Ectodermal cell (in vitro differentiated cells): ENCODE results near the gene MSRB1.
"Not testable (repeated sequence)": the region's sequence is repeated elsewhere in the genome, so short reads cannot be mapped to it uniquely, and the experiment has no call there.

Source experiments
- H3K27ac ChIP-seq: 2 replicates; pipeline ENCODE4 v1.7.0; 2013; ENCODE audit warnings: mild to moderate bottlenecking, low read depth, low read length; ENCODE audit not compliant: insufficient read depth, poor library complexity, severe bottlenecking
- H3K27me3 ChIP-seq: 2 replicates; pipeline ENCODE4 v1.7.0; 2013; ENCODE audit warnings: mild to moderate bottlenecking, low read length; ENCODE audit not compliant: insufficient read depth, control insufficient read depth, poor library complexity, severe bottlenecking
- H3K36me3 ChIP-seq: one replicate; pipeline ENCODE4 v1.7.0; 2013; ENCODE audit warnings: low read length; ENCODE audit not compliant: control insufficient read depth, insufficient read depth
- H3K4me1 ChIP-seq: one replicate; pipeline ENCODE4 v1.7.0; 2013; ENCODE audit warnings: low read length; ENCODE audit not compliant: control insufficient read depth, insufficient read depth
- H3K4me3 ChIP-seq: 2 replicates; pipeline ENCODE4 v1.7.0; 2013; ENCODE audit warnings: low read depth, low read length, control low read depth; ENCODE audit not compliant: insufficient read depth
- H3K9me3 ChIP-seq: 2 replicates; pipeline ENCODE4 v1.7.0; 2013; ENCODE audit warnings: mild to moderate bottlenecking, low read length, moderate library complexity; ENCODE audit not compliant: control insufficient read depth
- WGBS, 2 experiments: methylation state at CpG; one replicate each; pipeline ENCODE4 v1.1.7; 2013; ENCODE audit warnings: missing lambda C conversion rate in 2 of 2; 5-methylcytosine and 5-hydroxymethylcytosine counted together

Gene MSRB1

GRCh38 chr16:1968146-1968953, 25.4 kb upstream of the MSRB1 start:
- WGBS, 2 experiments: 91 to 94% methylated on average over 41 of the region's 41 CpGs
- Histone ChIP-seq H3K4me3 (no peak overlapping the region), H3K27me3 (no peaks in the 10 kb centered on the region), H3K27ac (no peak overlapping the region), H3K9me3 (no peaks in the 10 kb centered on the region), H3K36me3 (no peaks in the 10 kb centered on the region), H3K4me1 (peaks cover 14% of the 10 kb centered on the region)

GRCh38 chr16:1966460-1966859, 23.5 kb upstream of the MSRB1 start, which contains the start of gene RNF151:
Gene RNF151 (plus strand): TSS chr16:1966856. CDS start chr16:1966882, 26 bp downstream.
- H3K4me3 ChIP-seq: peak within 1 kb of the TSS; percentile 90
- H3K27me3 ChIP-seq: no peaks in the 10 kb centered on the region
- H3K27ac ChIP-seq: no peak within 1 kb of the TSS
- 93 to 94% methylated on average over 6 of the region's 6 CpGs for WGBS, 2 experiments
- peaks cover 5% of the 10 kb centered on the region for H3K36me3 ChIP-seq
- H3K4me1 ChIP-seq: peaks cover 16% of the 10 kb centered on the region
- H3K9me3 ChIP-seq: no peaks in the 10 kb centered on the region

GRCh38 chr16:1965396-1966001, 22.5 kb upstream of the MSRB1 start:
- peaks cover 24% of the 10 kb centered on the region for H3K4me1 ChIP-seq
- no peaks in the 10 kb centered on the region for H3K9me3 ChIP-seq
- peak overlapping the region; percentile 77 for H3K27ac ChIP-seq
- peak overlapping the region; percentile 90 for H3K4me3 ChIP-seq
- no peaks in the 10 kb centered on the region for H3K27me3 ChIP-seq
- WGBS, 2 experiments: 26 to 27% methylated on average over 24 of the region's 24 CpGs
- H3K36me3 ChIP-seq: peaks cover 5% of the 10 kb centered on the region

DNA sequence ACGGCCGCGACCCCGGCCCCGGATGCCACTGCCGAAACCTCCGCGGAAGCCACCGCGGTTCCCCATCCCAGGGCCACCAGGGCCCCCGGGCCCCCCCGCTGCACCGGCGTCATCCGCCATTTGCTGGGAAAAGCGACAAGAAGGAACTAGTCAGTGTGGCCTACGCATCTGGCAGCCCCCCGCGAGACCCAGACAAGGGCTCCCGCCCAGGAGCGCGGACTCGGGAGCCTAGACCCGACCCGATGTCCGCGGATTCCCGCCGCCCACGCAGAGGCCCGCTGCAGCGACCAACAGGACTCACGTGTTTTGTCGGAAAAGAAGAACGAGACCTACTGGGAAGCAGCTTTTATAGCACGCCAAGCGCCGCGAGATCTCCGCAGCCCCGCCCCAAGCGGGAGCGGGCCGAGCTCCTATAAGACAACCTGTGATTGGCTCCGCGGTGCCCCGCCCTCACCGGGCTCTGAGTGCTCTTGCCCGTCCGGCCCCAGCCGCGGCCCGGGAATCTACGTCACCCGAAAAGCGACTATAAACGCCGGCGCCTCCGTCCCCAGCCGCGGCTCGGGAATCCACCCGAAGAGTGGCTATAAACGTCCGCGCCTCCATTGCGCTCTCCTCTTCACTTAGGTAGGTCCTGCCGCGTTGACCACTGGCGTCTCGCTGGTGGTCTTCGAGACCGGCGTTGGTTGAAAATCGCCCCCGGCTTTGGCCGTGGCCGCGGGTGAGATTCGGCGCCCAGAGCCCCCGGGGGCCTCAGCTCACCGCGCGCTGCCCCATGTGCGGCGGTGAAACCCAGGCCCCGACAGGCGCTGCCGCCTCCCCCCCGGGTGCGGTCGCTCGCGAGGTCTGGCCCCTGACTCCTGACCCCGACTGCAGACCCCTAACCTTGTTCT, 21.8 kb upstream of the MSRB1 start, which contains the start of gene RPS2:
Gene RPS2, minus strand, starts transcription at position 321 of the 890 bp plus-strand sequence. Its CDS starts 201 bp downstream, at position 120.
- 0% methylated on average over 97 of the region's 97 CpGs for WGBS, 2 experiments
- H3K27ac ChIP-seq: peak within 1 kb of the TSS; percentile 91
- H3K4me3 ChIP-seq: peak within 1 kb of the TSS; percentile 90
- no peaks in the 10 kb centered on the region for H3K9me3 ChIP-seq
- no peaks in the 10 kb centered on the region for H3K27me3 ChIP-seq
- H3K36me3 ChIP-seq: peaks cover 5% of the 10 kb centered on the region
- H3K4me1 ChIP-seq: peaks cover 25% of the 10 kb centered on the region

DNA sequence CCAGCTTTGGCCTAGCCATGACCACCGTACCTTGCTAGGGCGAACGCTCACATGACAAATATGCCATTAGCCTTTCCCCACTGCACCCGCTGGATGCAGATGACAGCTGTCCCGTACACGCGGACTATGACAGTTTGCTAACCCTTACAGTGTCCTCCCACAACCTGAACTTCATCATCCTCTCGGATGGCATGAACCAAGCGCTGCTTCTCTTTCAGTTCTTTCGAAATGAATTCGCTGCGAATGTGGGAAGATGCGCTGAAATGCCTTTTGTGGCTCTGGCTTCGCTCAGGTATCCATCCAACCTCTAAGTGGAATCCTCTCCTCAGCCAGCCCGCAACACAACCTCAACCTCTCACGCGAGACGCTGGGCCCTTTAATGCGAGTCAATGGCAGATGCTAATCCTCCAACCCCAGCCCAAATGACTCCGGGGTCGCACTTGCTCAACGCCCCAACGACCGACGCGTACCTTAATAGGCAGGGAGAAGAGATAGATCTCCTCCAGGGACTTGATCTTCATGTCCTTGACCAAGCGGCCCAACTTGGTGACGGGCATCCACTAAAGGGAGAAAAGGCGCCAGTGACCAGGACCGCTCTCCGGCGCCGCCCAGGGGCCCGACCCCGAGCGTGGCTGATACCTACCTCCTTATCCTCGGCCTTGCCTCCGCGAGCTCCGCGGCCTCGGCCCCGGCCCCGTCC, 21.0 kb upstream of the MSRB1 start:
- H3K4me1 ChIP-seq: peaks cover 25% of the 10 kb centered on the region
- peak overlapping the region; percentile 90 for H3K4me3 ChIP-seq
- no peaks in the 10 kb centered on the region for H3K9me3 ChIP-seq
- peak overlapping the region; percentile 91 for H3K27ac ChIP-seq
- peaks cover 1% of the 10 kb centered on the region for H3K27me3 ChIP-seq
- peaks cover 5% of the 10 kb centered on the region for H3K36me3 ChIP-seq
- 2 to 3% methylated on average over 44 of the region's 44 CpGs for WGBS, 2 experiments

- H3K4me3 ChIP-seq, H3K27me3 ChIP-seq, H3K36me3 ChIP-seq, H3K9me3 ChIP-seq: not testable (repeated sequence)
- Histone ChIP-seq H3K4me1 (peaks cover 25% of the 10 kb centered on the region), H3K27ac (peak overlapping the region; percentile 60)
- WGBS, 2 experiments: 90 to 91% methylated on average over 37 of the region's 37 CpGs
Measured at GRCh38 chr16:1962161-1963153, 19.5 kb upstream of the MSRB1 start.

DNA sequence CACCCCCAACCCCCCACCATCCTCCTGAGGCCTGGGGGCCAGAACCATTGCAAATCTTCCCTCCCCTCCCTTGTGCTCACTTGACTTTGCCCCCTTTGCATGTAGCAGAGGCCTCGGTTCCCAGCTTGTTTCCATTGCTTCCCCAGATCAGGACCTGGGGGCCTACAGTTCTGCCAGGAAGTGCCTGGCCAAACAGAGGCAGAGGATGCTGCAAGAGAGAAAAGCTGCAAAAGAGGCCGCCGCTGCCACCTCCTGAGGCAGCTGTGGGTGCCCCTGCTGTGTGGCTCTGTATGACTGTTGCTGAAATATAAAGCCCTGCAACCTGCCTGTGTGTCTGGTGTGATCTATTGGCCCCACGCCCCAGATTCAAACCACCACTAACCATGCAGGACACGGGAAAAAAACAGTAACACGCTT, 18.7 kb upstream of the MSRB1 start:
- peaks cover 5% of the 10 kb centered on the region for H3K36me3 ChIP-seq
- H3K27me3 ChIP-seq: peaks cover 4% of the 10 kb centered on the region
- no peak overlapping the region for H3K4me3 ChIP-seq
- no peaks in the 10 kb centered on the region for H3K9me3 ChIP-seq
- no peak overlapping the region for H3K27ac ChIP-seq
- WGBS, 2 experiments: 69 to 70% methylated on average over 6 of the region's 6 CpGs
- peaks cover 25% of the 10 kb centered on the region for H3K4me1 ChIP-seq

DNA sequence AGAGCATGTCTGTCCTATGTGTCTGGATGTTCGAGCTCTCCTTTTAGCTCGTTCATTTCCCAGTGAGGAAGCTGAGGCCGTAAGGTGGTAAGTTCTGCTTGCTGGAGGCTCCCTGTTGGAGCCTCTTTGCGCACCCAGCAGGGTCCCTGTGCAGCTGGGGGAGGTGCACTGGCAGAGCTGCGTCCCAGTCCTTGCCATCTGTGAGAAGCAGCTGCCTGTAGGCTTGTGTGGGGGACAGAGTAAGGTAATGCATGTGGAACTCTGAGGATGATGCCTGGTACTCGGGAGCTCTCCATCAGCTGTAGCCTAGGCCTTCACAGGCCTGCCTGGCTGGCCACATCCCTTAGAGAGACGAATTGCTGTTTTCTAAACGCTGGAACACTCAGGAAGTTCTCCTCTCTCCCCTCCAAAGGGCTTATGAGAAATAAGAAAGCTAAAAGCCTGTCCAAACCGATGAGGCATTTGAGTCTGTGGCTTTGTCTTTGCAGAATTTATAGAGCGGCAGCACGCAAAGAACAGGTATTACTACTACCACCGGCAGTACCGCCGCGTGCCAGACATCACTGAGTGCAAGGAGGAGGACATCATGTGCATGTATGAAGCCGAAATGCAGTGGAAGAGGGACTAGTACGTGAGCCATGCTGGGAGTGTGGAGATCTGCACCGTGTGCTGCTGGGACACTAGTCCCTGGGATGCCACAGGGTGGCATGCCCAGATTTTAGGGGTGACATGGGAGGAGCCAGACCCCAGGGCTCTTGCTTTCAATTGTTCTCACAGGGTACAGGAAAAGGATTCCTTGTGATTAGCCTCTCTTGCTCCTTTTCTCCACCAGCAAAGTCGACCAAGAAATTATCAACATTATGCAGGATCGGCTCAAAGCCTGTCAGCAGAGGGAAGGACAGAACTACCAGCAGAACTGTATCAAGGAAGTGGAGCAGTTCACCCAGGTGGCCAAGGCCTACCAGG, 17.9 kb upstream of the MSRB1 start:
- Histone ChIP-seq H3K9me3 (no peaks in the 10 kb centered on the region), H3K36me3 (peaks cover 5% of the 10 kb centered on the region), H3K27ac (peak overlapping the region; percentile 27), H3K27me3 (peaks cover 4% of the 10 kb centered on the region), H3K4me3 (peak overlapping the region; percentile 93), H3K4me1 (peaks cover 25% of the 10 kb centered on the region)
- WGBS, 2 experiments: 59 to 61% methylated on average over 20 of the region's 20 CpGs
